ENCODE measurements around the gene PTPRN2. TPM values are rescaled to one million over a fixed set of nuclear protein-coding genes. Genes with fewer than 3 reads are reported as not detected.

The PTPRN2 gene
- total and polyA plus RNA-seq, 2 of the 8 experiments (the other 6 are each of a cell fraction or from before 2014, with no cell fraction given), result 2.6 to 4.5 TPM

DNA sequence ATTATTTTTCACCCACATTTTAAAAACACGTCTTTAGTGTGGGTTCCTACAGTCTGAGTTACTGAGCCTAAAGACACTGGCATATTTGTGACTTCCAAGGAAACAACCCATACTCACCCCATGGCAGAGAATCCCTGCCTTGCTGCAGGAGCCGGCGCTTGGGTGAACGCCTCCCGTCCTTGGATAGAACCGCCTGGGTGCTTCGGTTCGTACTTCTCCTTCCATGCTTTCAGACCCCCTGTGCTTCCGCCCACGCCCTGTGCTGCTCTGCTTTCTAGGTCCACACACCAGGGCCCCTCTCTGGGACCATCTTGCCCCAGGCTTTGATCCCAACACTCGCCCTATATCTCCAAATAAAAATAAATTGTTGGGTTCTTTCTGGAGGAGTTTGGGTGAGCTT is 125.8 kb downstream of the PTPRN2 start:
- H3K9me3 ChIP-seq (ENCODE audit: insufficient read depth in 2 of 2, low read depth in 1 of 2, low read length in 1 of 2), result 0 out of 4 replicates have a peak, but pooled peaks cover 0 to 3% of the 10 kb centered on the region in 2 experiments
- H3K27ac ChIP-seq (ENCODE audit: low read depth, low read length), result no peak overlapping the region
- no peaks in the 10 kb centered on the region; a peak in 1 of 7 replicates for H3K27me3 ChIP-seq (replicated peaks in 1 of 4; ENCODE audit: control insufficient read depth in 3 of 4, extremely low read depth in 1 of 4, insufficient read depth in 3 of 4, low read length in 3 of 4)
- H3K14ac ChIP-seq (ENCODE audit: insufficient read length), result no peak overlapping the region
- H3K4ac ChIP-seq (replicated peaks; ENCODE audit: insufficient read length, low read depth, low read length), result no peak overlapping the region
- H4K5ac ChIP-seq (ENCODE audit: insufficient read length, low read depth, low read length), result no peak overlapping the region
- WGBS, 2 experiments (ENCODE audit: extremely low coverage in 1 of 2, insufficient coverage in 1 of 2, insufficient read length in 1 of 2, insufficient replicate concordance in 2 of 2, low coverage in 1 of 2, low lambda C conversion rate in 2 of 2, missing lambda C conversion rate in 1 of 2), result 83% methylated on average over 11 of the region's 11 CpGs; no CpG with 5 or more reads in 1 of the 2 experiments
- no peak overlapping the region for H3K23ac ChIP-seq (ENCODE audit: insufficient read length)
- no peak overlapping the region for H2AK5ac ChIP-seq (ENCODE audit: low read depth, low read length)
- H4K91ac ChIP-seq (replicated peaks; ENCODE audit: insufficient read length, low read length), result no peak overlapping the region
- no peak overlapping the region for H3K56ac ChIP-seq (replicated peaks; ENCODE audit: insufficient read length, low read depth, low read length)
- H3K23me2 ChIP-seq (ENCODE audit: low read depth, low read length), result peaks cover 6% of the 10 kb centered on the region; the same call in 1 of the 2 replicates
- H3K9ac ChIP-seq (replicated peaks in 1 of 4; ENCODE audit: extremely low read depth in 1 of 4, low read depth in 3 of 4, low read length in 3 of 4), result no peak overlapping the region
- no peaks in the 10 kb centered on the region for H3K36me3 ChIP-seq (ENCODE audit: control insufficient read depth in 2 of 4, insufficient read depth in 4 of 4, low read length in 3 of 4)
- ChIA-PET CTCF (ENCODE audit: partially characterized antibody) (interaction anchor here (0.9 to 1.2 kb wide), 3 partner anchors 29 to 185 kb away, joined by 3 read pairs; no protein-coding TSS in a partner anchor), POLR2A (ENCODE audit: partially characterized antibody) (interaction anchor here (0.6 kb wide), 1 partner anchor 1060 kb away, joined by 4 read pairs; no protein-coding TSS in a partner anchor)
- H2BK5ac ChIP-seq (ENCODE audit: low read depth, low read length), result no peak overlapping the region
- no peak for DNase-seq (ENCODE audit: low read depth in 1 of 2, low spot score in 2 of 2)
- no peak overlapping the region for H2AFZ ChIP-seq (ENCODE audit: low read length)
- no peak overlapping the region for H3K18ac ChIP-seq (ENCODE audit: extremely low read depth, low read length)
- no peak overlapping the region for H2BK12ac ChIP-seq (ENCODE audit: low read depth, low read length)
- FAIRE-seq, result no peak
- H3K4me3 ChIP-seq (ENCODE audit: extremely low read depth in 1 of 4, insufficient read depth in 2 of 4, low read depth in 3 of 4, low read length in 4 of 4), result no peak overlapping the region
- no peak overlapping the region for H2BK120ac ChIP-seq (replicated peaks; ENCODE audit: low read depth, low read length)
- peaks cover 0 to 4% of the 10 kb centered on the region in 2 experiments for H4K20me1 ChIP-seq (replicated peaks in 1 of 2; ENCODE audit: control insufficient read depth in 1 of 2, insufficient read depth in 2 of 2, low read length in 2 of 2)
- H3K79me1 ChIP-seq (ENCODE audit: low read depth, low read length), result no peaks in the 10 kb centered on the region
- TF ChIP-seq POLR2AphosphoS5 (IDR thresholded peaks at IDR 0.05; ENCODE audit: low read depth, low read length), result no peak
- TF ChIP-seq NANOG (IDR thresholded peaks at IDR 0.05; ENCODE audit: insufficient read depth, low read depth, low read length, poor library complexity, severe bottlenecking), result no peak
- TF ChIP-seq BCL11A (IDR thresholded peaks at IDR 0.05; ENCODE audit: low read depth in 2 of 2, low read length in 2 of 2), result no peak
- no peak for TF ChIP-seq CBX5 (IDR thresholded peaks at IDR 0.05; ENCODE audit: low read depth, low read length)
- TF ChIP-seq HDAC6 (IDR thresholded peaks at IDR 0.05; ENCODE audit: low read depth, low read length), result no peak
- TF ChIP-seq YY1 (IDR thresholded peaks at IDR 0.05; ENCODE audit: low read depth, low read length), result no peak
- no peak for TF ChIP-seq GABPA (IDR thresholded peaks at IDR 0.05; ENCODE audit: borderline replicate concordance, insufficient read depth, low read length)
- TF ChIP-seq NRF1 (IDR thresholded peaks at IDR 0.05; ENCODE audit: low read depth, low read length), result no peak
- no peak for TF ChIP-seq ASH2L (IDR thresholded peaks at IDR 0.05; ENCODE audit: low read length)
- no peak for TF ChIP-seq CREB1 (IDR thresholded peaks at IDR 0.05)
- no peak for TF ChIP-seq BRCA1 (IDR thresholded peaks at IDR 0.05; ENCODE audit: low read depth, low read length)
- TF ChIP-seq, protein P1, sequence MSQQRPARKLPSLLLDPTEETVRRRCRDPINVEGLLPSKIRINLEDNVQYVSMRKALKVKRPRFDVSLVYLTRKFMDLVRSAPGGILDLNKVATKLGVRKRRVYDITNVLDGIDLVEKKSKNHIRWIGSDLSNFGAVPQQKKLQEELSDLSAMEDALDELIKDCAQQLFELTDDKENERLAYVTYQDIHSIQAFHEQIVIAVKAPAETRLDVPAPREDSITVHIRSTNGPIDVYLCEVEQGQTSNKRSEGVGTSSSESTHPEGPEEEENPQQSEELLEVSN (IDR thresholded peaks at IDR 0.05), result no peak
- TF ChIP-seq EGR1 (IDR thresholded peaks at IDR 0.05; ENCODE audit: borderline replicate concordance, low read depth, low read length), result no peak
- TF ChIP-seq MAFK (IDR thresholded peaks at IDR 0.05; ENCODE audit: low read depth, low read length), result no peak
- no peak overlapping the region for H3K4me2 ChIP-seq (ENCODE audit: insufficient read depth in 1 of 2, low read depth in 2 of 2, low read length in 2 of 2)
- H3K79me2 ChIP-seq (ENCODE audit: control insufficient read depth in 1 of 2, insufficient read depth in 2 of 2, low read length in 2 of 2), result no peaks in the 10 kb centered on the region
- no peak overlapping the region for H2BK15ac ChIP-seq (ENCODE audit: low read length)
- no peaks in the 10 kb centered on the region; a peak in 1 of 7 replicates for H3K4me1 ChIP-seq (replicated peaks in 1 of 4; ENCODE audit: control insufficient read depth in 3 of 4, insufficient read depth in 4 of 4, low read length in 3 of 4)
- no peak overlapping the region; the same call in 1 of the 2 replicates for H4K8ac ChIP-seq (ENCODE audit: extremely low read depth, insufficient read depth, low read length)
- no peak overlapping the region for H2BK20ac ChIP-seq (ENCODE audit: low read length)

All from H1 (cell line).